H9 (cell line): Measurements from ENCODE around the gene USF3. TPM values are rescaled to one million over a fixed set of nuclear protein-coding genes. Genes with fewer than 3 reads are reported as not detected.

Experiments
- DNase-seq: peaks from one replicate; pipeline ENCODE4 v3.0.0-alpha.2; 2017
- H2AFZ ChIP-seq: one replicate; pipeline ENCODE4 v1.6.1; 2013; ENCODE audit warnings: mild to moderate bottlenecking, low read length, control low read depth, moderate library complexity
- H2AK5ac ChIP-seq: 2 replicates; pipeline ENCODE4 v1.6.1; 2013; ENCODE audit warnings: low read length, control low read depth, mixed read lengths; ENCODE audit not compliant: insufficient read length
- H2BK120ac ChIP-seq: one replicate; pipeline ENCODE4 v1.6.1; 2013; ENCODE audit warnings: low read depth, mild to moderate bottlenecking, low read length, control low read depth, inconsistent platforms; ENCODE audit not compliant: poor library complexity, severe bottlenecking
- H2BK12ac ChIP-seq: 2 replicates; pipeline ENCODE4 v1.6.1; 2013; ENCODE audit warnings: low read length, control low read depth, mixed read lengths, low read depth; ENCODE audit not compliant: insufficient read length
- H2BK15ac ChIP-seq: 2 replicates; pipeline ENCODE4 v1.6.1; 2013; ENCODE audit warnings: low read depth, low read length, control low read depth
- H2BK20ac ChIP-seq: one replicate; pipeline ENCODE4 v1.6.1; 2013; ENCODE audit warnings: low read depth, mild to moderate bottlenecking, low read length, control low read depth, inconsistent platforms; ENCODE audit not compliant: poor library complexity, severe bottlenecking
- H2BK5ac ChIP-seq: 2 replicates; pipeline ENCODE4 v1.6.1; 2013; ENCODE audit warnings: low read length, control low read depth, mixed read lengths; ENCODE audit not compliant: insufficient read length
- H3K14ac ChIP-seq: 2 replicates; pipeline ENCODE4 v1.6.1; 2013; ENCODE audit warnings: low read length, control low read depth; ENCODE audit not compliant: insufficient read depth
- H3K18ac ChIP-seq: 2 replicates; pipeline ENCODE4 v1.6.1; 2013; ENCODE audit warnings: low read depth, mild to moderate bottlenecking, mixed read lengths, low read length, control low read depth; ENCODE audit not compliant: insufficient read length
- H3K23ac ChIP-seq: 2 replicates; pipeline ENCODE4 v1.6.1; 2013; ENCODE audit warnings: low read length, control low read depth, mixed read lengths, low read depth; ENCODE audit not compliant: insufficient read length
- H3K23me2 ChIP-seq: 2 replicates; pipeline ENCODE4 v1.6.1; 2013; ENCODE audit warnings: low read depth, mild to moderate bottlenecking, mixed read lengths, low read length, control low read depth; ENCODE audit not compliant: insufficient read length, poor library complexity, severe bottlenecking
- H3K27ac ChIP-seq: 2 replicates; pipeline ENCODE4 v1.5.1; 2013; ENCODE audit warnings: low read length, control low read depth, mixed read lengths, low read depth; ENCODE audit not compliant: insufficient read length
- H3K27me3 ChIP-seq: 2 replicates; pipeline ENCODE4 v1.6.1; 2013; ENCODE audit warnings: low read length, control low read depth, inconsistent platforms; ENCODE audit not compliant: insufficient read depth
- H3K4ac ChIP-seq: 2 replicates; pipeline ENCODE4 v1.6.1; 2013; ENCODE audit warnings: low read depth, mild to moderate bottlenecking, control low read depth, inconsistent platforms, low read length, moderate library complexity
- H3K4me1 ChIP-seq: 2 replicates; pipeline ENCODE4 v1.6.1; 2013; ENCODE audit warnings: low read length, control low read depth, inconsistent platforms; ENCODE audit not compliant: insufficient read depth
- H3K4me2 ChIP-seq: 2 replicates; pipeline ENCODE4 v1.6.1; 2013; ENCODE audit warnings: low read length, control low read depth, mixed read lengths; ENCODE audit not compliant: insufficient read length, insufficient read depth
- H3K56ac ChIP-seq: 2 replicates; pipeline ENCODE4 v1.6.1; 2013; ENCODE audit warnings: low read depth, mild to moderate bottlenecking, mixed read lengths, low read length, control low read depth; ENCODE audit not compliant: insufficient read length
- H3K79me1 ChIP-seq: 2 replicates; pipeline ENCODE4 v1.6.1; 2013; ENCODE audit warnings: low read depth, mild to moderate bottlenecking, moderate library complexity, low read length, control low read depth, inconsistent platforms; ENCODE audit not compliant: insufficient read depth, poor library complexity, severe bottlenecking
- H3K79me2 ChIP-seq: 2 replicates; pipeline ENCODE4 v1.6.1; 2013; ENCODE audit warnings: low read length, control low read depth, inconsistent platforms; ENCODE audit not compliant: insufficient read depth
- H3K9ac ChIP-seq: 2 replicates; pipeline ENCODE4 v1.6.1; 2013; ENCODE audit warnings: low read length, control low read depth, mixed read lengths; ENCODE audit not compliant: insufficient read length; ENCODE audit errors: extremely low read depth
- H3K9me3 ChIP-seq: one replicate; pipeline ENCODE4 v1.6.1; 2013; ENCODE audit warnings: low read depth, low read length, inconsistent platforms; ENCODE audit not compliant: control insufficient read depth
- H3T11ph ChIP-seq: one replicate; pipeline ENCODE4 v1.6.1; 2013; ENCODE audit warnings: mild to moderate bottlenecking, low read length, control low read depth, inconsistent platforms
- H4K20me1 ChIP-seq: one replicate; pipeline ENCODE4 v1.6.1; 2013; ENCODE audit not compliant: control insufficient read depth, insufficient read length, insufficient read depth
- H4K5ac ChIP-seq: 2 replicates; pipeline ENCODE4 v1.6.1; 2013; ENCODE audit warnings: low read depth, mild to moderate bottlenecking, mixed read lengths, low read length, control low read depth; ENCODE audit not compliant: insufficient read length
- H4K8ac ChIP-seq: replicated peaks from 2 replicates; pipeline ENCODE4 v1.6.1; 2013; ENCODE audit warnings: low read length, control low read depth, mixed read lengths, low read depth; ENCODE audit not compliant: insufficient read length
- H4K91ac ChIP-seq: 2 replicates; pipeline ENCODE4 v1.6.1; 2013; ENCODE audit warnings: low read depth, mild to moderate bottlenecking, moderate library complexity, mixed read lengths, low read length, control low read depth; ENCODE audit not compliant: insufficient read length
- H3K27ac Mint-ChIP-seq, 3 experiments: 2 replicates in 2 of 3; 3 replicates in 1 of 3; pipeline ENCODE4 v1.8.0; 2020 to 2021; ENCODE audit warnings: mixed read lengths in 3 of 3, mild to moderate bottlenecking in 1 of 3, moderate library complexity in 1 of 3
- H3K27me3 Mint-ChIP-seq: 2 replicates; pipeline ENCODE4 v1.8.0; 2021; ENCODE audit warnings: low read depth, mild to moderate bottlenecking, moderate library complexity, mixed read lengths
- H3K36me3 Mint-ChIP-seq, 3 experiments: 2 replicates in 2 of 3; 3 replicates in 1 of 3; pipeline ENCODE4 v1.8.0; 2020 to 2021; ENCODE audit warnings: low read depth in 3 of 3, mixed read lengths in 3 of 3; ENCODE audit not compliant: insufficient read depth in 1 of 3
- H3K4me1 Mint-ChIP-seq, 2 experiments: 2 replicates each; pipeline ENCODE4 v1.8.0; 2020; ENCODE audit warnings: mixed read lengths in 2 of 2
- H3K4me3 Mint-ChIP-seq, 2 experiments: 2 replicates in 1 of 2; 3 replicates in 1 of 2; pipeline ENCODE4 v1.8.0; 2020 to 2021; ENCODE audit warnings: mild to moderate bottlenecking in 2 of 2, mixed read lengths in 2 of 2, moderate library complexity in 1 of 2
- H3K9me3 Mint-ChIP-seq, 2 experiments: 2 replicates in 1 of 2; 3 replicates in 1 of 2; pipeline ENCODE4 v1.8.0; 2020; ENCODE audit warnings: mild to moderate bottlenecking in 2 of 2, mixed read lengths in 2 of 2, moderate library complexity in 1 of 2
- CTCF ChIP-seq: fragments of 200-600 bp; sonication (generic); conservative IDR thresholded peaks from 3 replicates; pipeline ENCODE4 v1.8.0; 2021; ENCODE audit warnings: antibody characterized with exemption, mild to moderate bottlenecking
- WGBS: extraction: QIAGEN DNeasy Blood & Tissue Kit; methylation state at CpG from one replicate; pipeline ENCODE4 v1.1.7; 2013; ENCODE audit warnings: missing lambda C conversion rate, low lambda C conversion rate, mixed read lengths; ENCODE audit not compliant: insufficient read length; ENCODE audit errors: extremely low coverage; 5-methylcytosine and 5-hydroxymethylcytosine counted together
- total RNA-seq: library from RNA; stranded (reverse); gene quantifications from 2 replicates; pipeline ENCODE4 v1.2.1, GENCODE V29; 2021

USF3 gene
- total RNA-seq, 1 experiment from 2014 or later, result 13.8 TPM

GRCh38 chr3:113717308-113717707, 20.9 kb upstream of the USF3 start:
- Mint-ChIP-seq H3K9me3 (no peaks in the 10 kb centered on the region), H3K27ac (0 out of 7 replicates have a peak overlapping the region, but pooled peaks of 2 of the 3 experiments have one; percentile 22 to 70), H3K4me3 (no peak overlapping the region), H3K36me3 (peaks cover 16 to 44% (median 41%) of the 10 kb centered on the region in 3 experiments; a peak in 6 of 7 replicates), H3K4me1 (no peaks in the 10 kb centered on the region), H3K27me3 (peaks cover 2% of the 10 kb centered on the region; the same call in 1 of the 2 replicates)
- no peak overlapping the region for H3K4ac ChIP-seq
- no peak overlapping the region for H2BK20ac ChIP-seq
- no peak overlapping the region for H2AFZ ChIP-seq
- H3T11ph ChIP-seq, result no peak overlapping the region
- H3K27ac ChIP-seq, result no peak overlapping the region
- no peaks in the 10 kb centered on the region for H3K4me1 ChIP-seq
- H2AK5ac ChIP-seq, result no peak overlapping the region
- TF ChIP-seq CTCF, result no peak
- H4K20me1 ChIP-seq, result no peaks in the 10 kb centered on the region
- no peak overlapping the region for H2BK12ac ChIP-seq
- no peaks in the 10 kb centered on the region for H3K23me2 ChIP-seq
- DNase-seq, result no peak
- H3K23ac ChIP-seq, result no peak overlapping the region
- H2BK120ac ChIP-seq, result no peak overlapping the region
- H3K14ac ChIP-seq, result no peak overlapping the region
- H3K27me3 ChIP-seq, result no peaks in the 10 kb centered on the region
- H3K4me2 ChIP-seq, result no peak overlapping the region
- no peak overlapping the region for H3K56ac ChIP-seq
- H2BK15ac ChIP-seq, result no peak overlapping the region
- no peak overlapping the region for H3K9ac ChIP-seq
- H3K18ac ChIP-seq, result no peak overlapping the region
- no peak overlapping the region for H4K8ac ChIP-seq
- H3K9me3 ChIP-seq, result no peaks in the 10 kb centered on the region
- no peaks in the 10 kb centered on the region for H3K79me1 ChIP-seq
- no peak overlapping the region for H4K5ac ChIP-seq
- H4K91ac ChIP-seq, result no peak overlapping the region
- no peak overlapping the region for H2BK5ac ChIP-seq
- no CpG with 5 or more reads among the region's 3 CpGs for WGBS
- H3K79me2 ChIP-seq, result no peaks in the 10 kb centered on the region
